Stimulated activated CD8-positive, alpha-beta memory T cell treated with anti-CD3 and anti-CD28 coated beads, Interleukin-4, amount 100 ng/mL, for 48 hours (primary cell): ENCODE data around the gene C12orf56.
"Not testable (repeated sequence)": the region's sequence is repeated elsewhere in the genome, so short reads cannot be mapped to it uniquely, and the experiment has no call there.

Source experiments
- DNase-seq: peaks from one replicate; pipeline ENCODE4 v3.0.0-alpha.2; 2020

Gene C12orf56

GRCh38 chr12:64296301-64296700, 94.3 kb downstream of the C12orf56 start:
- no peak for DNase-seq

GRCh38 chr12:64293654-64294364, 96.7 kb downstream of the C12orf56 start:
- no peak for DNase-seq

GRCh38 chr12:64293174-64293573, 97.4 kb downstream of the C12orf56 start:
- not testable (repeated sequence) for DNase-seq

- no peak for DNase-seq
These were observed 104.0 kb downstream of the C12orf56 start for GRCh38 chr12:64286521-64286920.

- DNase-seq: no peak
These were observed 106.3 kb downstream of the C12orf56 start for GRCh38 chr12:64284256-64284655.

- no peak for DNase-seq
These were observed 112.1 kb downstream of the C12orf56 start for GRCh38 chr12:64278421-64278820.

GRCh38 chr12:64273527-64274403, 116.8 kb downstream of the C12orf56 start:
- DNase-seq: peak; percentile 28

GRCh38 chr12:64270411-64270810, 120.1 kb downstream of the C12orf56 start:
- no peak for DNase-seq

GRCh38 chr12:64269161-64269560, 121.4 kb downstream of the C12orf56 start:
- no peak for DNase-seq

GRCh38 chr12:64268409-64268808, 122.1 kb downstream of the C12orf56 start:
- DNase-seq: no peak

GRCh38 chr12:64265839-64266238, 124.7 kb downstream of the C12orf56 start:
- no peak for DNase-seq

GRCh38 chr12:64261813-64262212, 128.7 kb downstream of the C12orf56 start:
- no peak for DNase-seq

GRCh38 chr12:64258576-64258975, 132.0 kb downstream of the C12orf56 start:
- no peak for DNase-seq

- no peak for DNase-seq
These were observed 134.3 kb downstream of the C12orf56 start for GRCh38 chr12:64256166-64256800.

- DNase-seq: no peak
These were observed 135.3 kb downstream of the C12orf56 start for GRCh38 chr12:64255249-64255648.

GRCh38 chr12:64253356-64253755, 137.2 kb downstream of the C12orf56 start:
- no peak for DNase-seq

- no peak for DNase-seq
These were observed 137.9 kb downstream of the C12orf56 start for GRCh38 chr12:64252681-64253080.

GRCh38 chr12:64243809-64244208, 146.7 kb downstream of the C12orf56 start:
- no peak for DNase-seq

GRCh38 chr12:64240781-64241180, 149.8 kb downstream of the C12orf56 start:
- DNase-seq: no peak

GRCh38 chr12:64237382-64237781, 153.2 kb downstream of the C12orf56 start:
- no peak for DNase-seq

- DNase-seq: no peak
These were observed 154.0 kb downstream of the C12orf56 start for GRCh38 chr12:64236549-64236948.

GRCh38 chr12:64232196-64232595, 158.4 kb downstream of the C12orf56 start:
- DNase-seq: no peak

GRCh38 chr12:64229796-64230195, 160.8 kb downstream of the C12orf56 start:
- DNase-seq: no peak

- DNase-seq: no peak
These were observed 161.3 kb downstream of the C12orf56 start for GRCh38 chr12:64229240-64229639.
